H1 (cell line): ENCODE data around the gene MBNL2. TPM values are rescaled to one million over a fixed set of nuclear protein-coding genes. Genes with fewer than 3 reads are reported as not detected.

Experiments used
- ATF3 ChIP-seq: IDR thresholded peaks from 2 replicates; pipeline ENCODE4 v1.6.1; 2011; ENCODE audit warnings: low read depth, mild to moderate bottlenecking, low read length; ENCODE audit not compliant: insufficient read depth
- FOSL1 ChIP-seq: IDR thresholded peaks from 2 replicates; pipeline ENCODE4 v1.6.1; 2011; ENCODE audit warnings: mild to moderate bottlenecking, low read depth, low read length, moderate library complexity; ENCODE audit not compliant: insufficient read depth
- polyA plus RNA-seq, 7 experiments: library from polyadenylated mRNA; depleted of rRNA in 3 of 7; stranded (reverse) in 5 of 7; unstranded in 2 of 7; fragments of >200 nt in 5 of 7; fragments of 200-250 nt in 2 of 7; gene quantifications; 1 replicate in 5 of 7; 2 replicates in 1 of 7; 4 replicates in 1 of 7; pipeline versions ENCODE4 v1.2.1 to v1.2.3, GENCODE V29; 2011 to 2013; ENCODE audit warnings: missing spikeins in 2 of 7, mixed read lengths in 2 of 7
- total RNA-seq: library from RNA; stranded (reverse); fragmentation: NEBNext Ultra II Directional; extraction: Animal tissue kit (Norgen Biotek cat#: 25700); gene quantifications from 2 replicates; pipeline ENCODE4 v1.2.1, GENCODE V29; 2021

Gene MBNL2
- total and polyA plus RNA-seq, 2 of the 8 experiments (the other 6 are each of a cell fraction or from before 2014, with no cell fraction given): 1.0 to 2.6 TPM

- no peak for TF ChIP-seq ATF3
- TF ChIP-seq FOSL1: no peak
These were observed 91.6 kb downstream of the MBNL2 start (continued) for GRCh38 chr13:97313551-97314260.
